Stimulated activated CD8-positive, alpha-beta memory T cell treated with anti-CD3 and anti-CD28 coated beads, Interleukin-7, amount 100 ng/mL, for 4 hours (primary cell): ENCODE data around the gene DSCAML1.

Experiments used
- DNase-seq, 2 donors: peaks; one replicate each; pipeline ENCODE4 v3.0.0-alpha.2; 2020; ENCODE audit warnings: low read depth in 2 of 2

Gene DSCAML1

DNA sequence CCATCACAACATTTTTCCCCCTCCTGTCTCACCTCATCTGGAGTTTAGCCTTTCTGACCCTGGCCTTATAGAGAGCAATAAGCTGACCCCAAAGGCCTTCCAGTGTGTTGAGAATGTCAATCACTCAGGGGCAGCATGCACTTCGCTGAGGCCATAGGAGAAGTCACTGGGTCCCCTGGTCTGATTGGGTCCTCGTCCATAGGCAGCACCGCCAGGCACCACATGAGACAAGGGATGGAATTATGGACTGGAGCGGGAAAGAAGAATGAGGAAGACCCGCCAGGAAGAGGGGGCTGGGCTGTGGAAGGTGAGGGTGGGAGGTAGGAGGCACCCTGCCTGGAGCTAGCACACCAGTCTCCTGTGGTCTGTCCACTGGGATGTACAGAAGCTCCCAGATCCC lies 72.9 kb downstream of the DSCAML1 start:
- DNase-seq, result no peak

DNA sequence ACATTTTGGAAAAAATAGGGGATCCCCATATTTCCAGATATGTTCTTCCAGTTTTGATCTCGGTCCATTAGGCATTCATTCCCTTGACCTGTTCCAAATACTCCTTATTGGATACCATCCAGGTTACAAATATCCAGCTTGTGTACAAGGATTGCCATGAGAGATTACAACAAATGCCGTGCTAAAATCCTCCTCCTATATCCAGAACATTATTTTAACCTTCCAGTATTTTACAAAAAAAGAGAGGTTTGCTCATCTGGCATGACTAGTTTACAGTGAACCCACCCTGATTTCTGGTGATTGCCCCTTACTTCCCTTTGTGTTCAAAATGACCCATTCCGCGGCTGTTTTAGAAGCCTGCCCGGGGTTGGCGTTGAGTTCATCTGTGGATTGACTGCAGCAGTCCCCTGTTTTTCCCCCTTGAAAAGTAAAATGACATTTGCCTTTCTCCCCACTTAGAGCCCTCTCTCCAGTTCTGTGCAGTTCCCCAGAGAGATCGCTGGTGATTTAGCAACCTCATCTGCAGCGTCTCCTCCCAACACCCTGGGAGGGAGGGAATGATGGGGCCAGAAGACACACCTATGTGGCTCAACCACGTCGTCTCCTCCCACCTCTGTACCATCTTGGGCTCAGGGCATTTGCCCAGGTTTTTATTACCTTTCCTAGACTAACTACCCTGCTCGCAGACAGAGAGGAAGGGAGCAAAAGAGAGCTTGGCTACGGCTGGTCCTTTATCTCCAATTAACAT lies 73.6 kb downstream of the DSCAML1 start:
- no peak for DNase-seq

- DNase-seq, result no peak
Measured at GRCh38 chr11:117722082-117722481, 74.9 kb downstream of the DSCAML1 start.

- no peak for DNase-seq
Measured at GRCh38 chr11:117720061-117720511, 76.9 kb downstream of the DSCAML1 start.

GRCh38 chr11:117719480-117719879 lies 77.5 kb downstream of the DSCAML1 start:
- DNase-seq, result no peak

GRCh38 chr11:117717485-117718314 lies 79.3 kb downstream of the DSCAML1 start:
- no peak for DNase-seq

GRCh38 chr11:117716521-117717440 lies 80.2 kb downstream of the DSCAML1 start:
- DNase-seq, result no peak

DNA sequence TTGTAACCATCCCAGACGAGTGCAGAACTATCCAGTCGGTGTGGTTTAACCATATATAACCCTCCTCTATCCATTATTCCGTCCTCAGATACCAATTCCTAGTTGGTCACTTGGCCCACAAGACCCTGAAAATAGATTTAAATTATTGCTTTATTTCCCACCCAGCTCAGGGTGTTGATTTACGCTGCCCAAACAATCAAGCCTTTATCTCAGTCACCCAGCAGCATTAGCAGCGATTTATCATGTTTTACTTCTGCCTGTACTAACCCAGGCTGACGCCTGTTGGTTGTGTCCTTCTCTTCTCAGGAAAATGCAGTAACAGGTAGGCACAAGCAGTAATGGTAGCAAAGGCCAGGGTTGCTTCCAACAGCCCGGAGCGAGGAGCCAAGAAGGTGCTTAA lies 81.2 kb downstream of the DSCAML1 start:
- DNase-seq, result no peak

GRCh38 chr11:117713538-117713991 lies 83.5 kb downstream of the DSCAML1 start:
- no peak for DNase-seq

DNA sequence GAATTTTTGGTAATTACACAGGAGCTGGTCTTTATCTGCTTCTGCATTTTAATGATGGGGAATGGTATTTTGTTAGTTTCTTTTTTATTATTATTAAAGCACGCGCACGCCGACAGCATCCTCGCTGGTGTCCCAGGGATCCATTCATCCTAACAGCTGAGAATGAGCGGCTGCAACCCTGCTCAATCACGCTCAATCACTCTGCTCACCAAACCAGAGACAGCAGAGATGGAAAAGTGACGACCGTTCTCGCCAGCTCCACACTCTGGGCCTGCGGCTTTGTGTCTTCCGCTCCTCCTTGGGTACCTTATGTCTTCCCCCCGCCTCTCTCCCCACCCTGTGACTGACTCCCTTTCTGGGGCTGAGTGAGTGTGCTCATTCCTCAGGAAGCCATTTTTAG lies 84.5 kb downstream of the DSCAML1 start:
- no peak for DNase-seq

DNA sequence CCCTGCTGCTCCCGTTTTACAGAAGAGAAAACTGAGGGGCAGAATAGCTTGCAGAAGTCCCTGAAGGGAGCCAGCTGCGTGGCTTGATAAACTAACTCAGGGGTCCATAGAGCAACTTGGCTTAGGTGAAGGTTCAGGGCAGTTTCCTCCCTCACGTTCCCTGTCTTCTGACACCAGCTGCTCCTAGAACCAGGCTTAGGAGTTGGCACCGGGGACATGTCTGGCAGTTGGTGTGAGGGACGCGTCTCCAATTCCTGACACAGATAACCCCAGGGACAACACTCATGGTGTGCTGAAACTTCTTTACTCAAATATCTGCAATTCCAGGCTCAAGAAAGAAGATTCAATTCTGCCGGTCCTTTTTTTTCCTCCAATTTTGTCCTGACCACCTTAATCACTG lies 85.7 kb downstream of the DSCAML1 start:
- DNase-seq, result no peak

DNA sequence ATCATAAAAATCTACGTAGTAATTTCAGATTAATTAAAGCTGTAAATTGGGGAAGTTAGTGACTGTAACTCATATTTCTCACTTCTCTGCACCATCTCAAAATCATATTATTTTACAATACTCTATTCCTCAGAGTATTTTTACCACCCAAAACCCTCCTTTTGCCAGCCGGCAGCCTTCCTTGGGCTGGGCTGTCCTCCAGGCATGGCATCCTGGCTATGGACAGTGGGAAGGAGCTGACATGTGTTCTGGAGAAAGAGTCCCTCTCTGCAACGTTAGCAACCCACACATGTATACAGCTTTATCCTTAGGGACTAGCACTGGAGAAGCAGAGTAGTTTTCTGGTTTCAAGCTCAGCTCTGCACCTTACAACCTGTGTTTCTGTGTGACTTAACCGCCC lies 86.8 kb downstream of the DSCAML1 start:
- DNase-seq, result no peak

DNA sequence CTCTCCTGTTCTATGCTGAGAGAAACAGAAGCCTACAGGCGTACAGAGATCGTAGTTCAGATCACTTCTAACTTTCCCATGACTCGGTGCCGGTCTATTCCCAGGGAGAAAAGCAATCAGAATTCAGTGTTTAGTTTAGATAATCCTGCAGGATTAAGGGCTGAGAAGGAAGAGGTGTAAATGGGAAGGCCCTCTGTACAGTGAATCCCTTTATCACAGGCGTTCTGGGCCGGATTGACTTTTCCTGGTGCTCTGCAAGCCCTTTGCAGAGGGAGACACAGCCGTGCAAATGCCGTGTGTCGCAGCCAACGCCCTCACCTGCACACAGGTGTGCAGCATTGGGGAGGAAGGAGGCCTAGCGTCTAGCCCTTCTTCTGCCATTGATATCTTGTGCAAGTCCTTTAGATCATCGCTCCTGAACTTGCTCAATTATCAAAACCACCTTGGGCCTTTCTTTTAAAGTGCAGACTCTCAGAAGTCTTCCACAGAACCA lies 90.6 kb downstream of the DSCAML1 start:
- DNase-seq, result no peak

- no peak for DNase-seq
Measured at GRCh38 chr11:117705866-117706265, 91.2 kb downstream of the DSCAML1 start.

- DNase-seq, result no peak
Measured at GRCh38 chr11:117704395-117705100, 92.5 kb downstream of the DSCAML1 start.

DNA sequence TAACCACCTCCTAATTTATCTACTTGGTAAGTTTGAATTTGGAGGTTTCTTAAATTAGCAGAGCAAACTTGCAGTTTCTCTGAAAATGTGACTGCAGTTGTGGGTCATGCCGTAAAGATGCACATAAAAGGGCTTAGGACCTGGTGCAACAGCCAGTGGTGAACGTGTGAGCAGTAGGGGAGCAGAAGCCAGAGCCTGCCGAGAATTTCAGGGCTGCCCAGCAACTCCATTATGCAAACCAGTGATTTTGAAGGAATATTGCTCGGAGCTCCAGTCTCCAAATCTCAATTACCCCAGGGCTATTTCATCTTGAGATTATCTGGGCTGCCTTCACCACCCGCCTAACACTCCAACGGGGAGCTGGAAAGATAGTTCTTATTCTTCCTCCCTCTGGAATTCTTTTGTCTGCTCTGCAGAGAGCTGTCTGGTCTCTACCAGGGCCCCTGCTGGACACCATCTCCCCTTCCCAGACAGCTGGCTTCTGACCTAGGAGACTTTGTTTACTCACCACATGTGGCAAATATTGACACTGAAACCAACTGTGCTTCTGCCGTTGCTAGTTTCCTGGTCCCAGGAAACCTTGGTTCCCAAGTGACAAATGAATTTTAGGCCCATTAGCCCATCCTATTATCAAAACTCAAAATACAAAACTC lies 93.9 kb downstream of the DSCAML1 start:
- DNase-seq, result no peak

GRCh38 chr11:117701781-117702180 lies 95.2 kb downstream of the DSCAML1 start:
- no peak for DNase-seq

DNA sequence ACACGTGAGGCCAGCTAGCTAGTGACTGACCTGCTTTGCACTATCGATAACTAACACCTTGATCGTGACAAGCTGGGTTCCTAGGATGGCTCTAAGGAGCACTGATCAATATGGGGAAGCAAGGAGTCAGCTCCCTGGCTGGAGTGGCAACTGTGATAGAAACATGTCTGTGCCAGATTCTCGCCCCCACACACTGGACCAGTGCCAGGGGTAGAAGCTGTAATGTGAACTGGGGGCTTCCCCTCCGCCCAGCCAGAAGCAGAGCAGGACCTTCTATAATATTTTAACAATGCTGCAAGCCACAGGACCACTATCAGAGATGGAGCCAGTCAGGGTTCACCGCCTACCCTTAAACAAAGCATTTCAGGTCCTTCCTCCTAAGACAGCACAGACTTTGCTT lies 96.5 kb downstream of the DSCAML1 start:
- DNase-seq, result no peak

- no peak for DNase-seq
Measured at GRCh38 chr11:117697319-117697718, 99.7 kb downstream of the DSCAML1 start.

DNA sequence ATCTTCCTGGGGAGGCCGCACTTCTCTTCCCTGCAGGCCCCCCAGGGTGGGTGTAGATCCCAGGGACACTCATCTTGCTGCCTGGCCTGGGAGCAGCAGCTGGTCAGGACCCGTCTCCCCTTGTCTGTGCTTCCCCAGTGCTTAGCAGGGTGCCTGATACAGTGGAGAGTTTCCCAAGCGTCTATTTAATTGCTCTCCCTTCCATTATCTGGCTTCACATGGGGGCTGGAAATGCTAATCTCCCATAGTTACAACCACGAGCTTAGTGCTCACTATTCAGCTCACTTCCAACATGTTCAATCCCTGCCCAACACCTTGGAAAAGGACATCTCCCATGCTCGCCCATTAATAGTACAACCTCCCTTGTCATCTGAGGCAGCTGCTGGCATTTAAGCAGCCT lies 100.5 kb downstream of the DSCAML1 start:
- DNase-seq, result no peak

DNA sequence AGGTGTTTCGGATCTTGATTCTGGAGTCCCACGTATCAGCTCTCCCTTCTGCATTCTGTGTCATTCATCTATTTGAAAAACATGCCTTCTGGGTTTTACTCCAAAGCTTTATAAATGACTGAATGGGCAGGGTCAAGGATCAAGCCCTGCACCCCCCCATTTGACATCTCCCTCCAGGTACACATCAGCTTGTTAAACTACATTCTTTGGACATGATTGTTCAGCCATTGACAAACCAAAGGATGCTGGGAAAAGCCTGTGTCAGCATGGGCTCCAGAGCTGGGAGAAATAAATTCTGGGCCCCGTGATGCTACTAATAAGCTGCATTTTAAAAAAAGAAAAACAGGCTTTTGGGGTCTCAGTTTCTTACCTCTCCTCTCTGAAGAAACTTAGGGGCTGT lies 103.7 kb downstream of the DSCAML1 start:
- DNase-seq, result no peak
